ENCODE measurements around the gene ADH1B. TPM values are rescaled to one million over a fixed set of nuclear protein-coding genes. Genes with fewer than 3 reads are reported as not detected.
"Not testable (repeated sequence)": the region's sequence is repeated elsewhere in the genome, so short reads cannot be mapped to it uniquely, and the experiment has no call there.

Gene ADH1B
- total RNA-seq, 1 donor from 2014 or later = 2.1 TPM

DNA sequence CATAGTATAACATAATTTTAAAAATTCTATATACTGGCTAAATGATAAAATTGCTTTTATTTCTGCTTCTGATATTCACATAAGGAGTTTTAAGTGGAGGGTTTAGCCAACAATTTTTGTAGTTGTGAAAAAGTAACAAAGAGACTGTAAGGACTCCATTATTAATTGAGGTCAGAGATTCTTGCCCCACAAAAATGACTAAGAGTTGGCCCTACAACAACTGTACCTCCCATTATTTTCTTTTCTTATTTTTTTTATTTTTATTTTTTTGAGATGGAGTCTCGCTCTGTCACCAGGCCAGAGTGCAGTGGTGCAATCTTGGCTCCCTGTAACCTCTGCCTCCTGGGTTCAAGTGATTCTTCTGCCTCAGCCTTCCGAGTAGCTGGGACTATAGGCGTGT, 9.4 kb upstream of the ADH1B start:
- TF ChIP-seq, protein P1, sequence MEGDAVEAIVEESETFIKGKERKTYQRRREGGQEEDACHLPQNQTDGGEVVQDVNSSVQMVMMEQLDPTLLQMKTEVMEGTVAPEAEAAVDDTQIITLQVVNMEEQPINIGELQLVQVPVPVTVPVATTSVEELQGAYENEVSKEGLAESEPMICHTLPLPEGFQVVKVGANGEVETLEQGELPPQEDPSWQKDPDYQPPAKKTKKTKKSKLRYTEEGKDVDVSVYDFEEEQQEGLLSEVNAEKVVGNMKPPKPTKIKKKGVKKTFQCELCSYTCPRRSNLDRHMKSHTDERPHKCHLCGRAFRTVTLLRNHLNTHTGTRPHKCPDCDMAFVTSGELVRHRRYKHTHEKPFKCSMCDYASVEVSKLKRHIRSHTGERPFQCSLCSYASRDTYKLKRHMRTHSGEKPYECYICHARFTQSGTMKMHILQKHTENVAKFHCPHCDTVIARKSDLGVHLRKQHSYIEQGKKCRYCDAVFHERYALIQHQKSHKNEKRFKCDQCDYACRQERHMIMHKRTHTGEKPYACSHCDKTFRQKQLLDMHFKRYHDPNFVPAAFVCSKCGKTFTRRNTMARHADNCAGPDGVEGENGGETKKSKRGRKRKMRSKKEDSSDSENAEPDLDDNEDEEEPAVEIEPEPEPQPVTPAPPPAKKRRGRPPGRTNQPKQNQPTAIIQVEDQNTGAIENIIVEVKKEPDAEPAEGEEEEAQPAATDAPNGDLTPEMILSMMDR (IDR thresholded peaks at IDR 0.05; ENCODE audit: insufficient read depth, low read length, severe bottlenecking) = no peak
- no peaks in the 10 kb centered on the region for H3K36me3 ChIP-seq (ENCODE audit: control insufficient read depth, insufficient read depth, low read length)
- DNase-seq (ENCODE audit: low read depth) = no peak
- FAIRE-seq = no peak
- no peaks in the 10 kb centered on the region for H3K27me3 ChIP-seq (ENCODE audit: control insufficient read depth, insufficient read depth, low read length)
- H3K4me3 ChIP-seq (ENCODE audit: low read depth, low read length) = no peak overlapping the region

DNA sequence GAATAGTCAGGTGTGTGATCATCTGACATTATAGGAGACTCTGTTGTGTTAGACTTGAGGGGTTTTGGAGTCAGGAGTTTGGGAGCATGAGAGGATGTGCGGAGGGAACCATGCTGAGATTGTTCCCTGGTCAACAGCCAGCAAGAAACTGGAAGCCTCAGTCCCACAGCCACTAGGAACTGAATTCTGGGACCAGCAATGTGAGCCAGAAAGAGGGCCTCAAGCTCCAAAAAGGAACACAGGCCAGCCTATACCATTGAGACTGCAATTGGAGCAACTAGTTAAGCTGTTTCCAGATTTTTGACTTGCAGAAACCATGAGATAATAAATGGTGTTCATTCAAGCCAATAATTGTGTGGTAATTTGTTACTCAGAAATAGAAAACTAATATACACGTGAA, 8.7 kb upstream of the ADH1B start:
- TF ChIP-seq, protein P1 (IDR thresholded peaks at IDR 0.05; ENCODE audit: insufficient read depth, low read length, severe bottlenecking) = no peak
- no peak for FAIRE-seq
- H3K4me3 ChIP-seq (ENCODE audit: low read depth, low read length) = no peak overlapping the region
- H3K27me3 ChIP-seq (ENCODE audit: control insufficient read depth, insufficient read depth, low read length) = no peaks in the 10 kb centered on the region
- no peaks in the 10 kb centered on the region for H3K36me3 ChIP-seq (ENCODE audit: control insufficient read depth, insufficient read depth, low read length)
- DNase-seq (ENCODE audit: low read depth) = no peak

DNA sequence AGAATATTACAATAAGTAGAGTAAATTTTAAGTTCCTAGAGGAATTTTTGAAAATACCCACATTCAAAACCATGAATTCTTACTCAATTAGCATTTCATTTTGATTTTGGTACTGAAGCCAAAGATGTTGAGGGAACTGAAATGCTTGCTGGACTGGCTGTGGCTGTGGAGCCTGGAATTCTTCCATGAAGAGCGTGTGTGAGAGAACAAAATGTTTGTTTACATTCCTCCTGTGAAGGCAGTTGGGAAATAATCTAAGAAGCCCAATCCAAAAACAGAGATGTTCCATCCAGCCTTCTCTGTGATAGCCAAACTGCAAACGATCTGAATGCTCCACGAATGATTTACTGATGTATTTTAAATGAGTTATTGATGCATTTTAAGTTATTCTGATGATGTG, 3.8 kb upstream of the ADH1B start:
- no peak for FAIRE-seq
- TF ChIP-seq, protein P1 (IDR thresholded peaks at IDR 0.05; ENCODE audit: insufficient read depth, low read length, severe bottlenecking) = no peak
- H3K4me3 ChIP-seq (ENCODE audit: low read depth, low read length) = no peak overlapping the region
- H3K27me3 ChIP-seq (ENCODE audit: control insufficient read depth, insufficient read depth, low read length) = no peaks in the 10 kb centered on the region
- DNase-seq (ENCODE audit: low read depth) = no peak
- H3K36me3 ChIP-seq (ENCODE audit: control insufficient read depth, insufficient read depth, low read length) = no peaks in the 10 kb centered on the region

DNA sequence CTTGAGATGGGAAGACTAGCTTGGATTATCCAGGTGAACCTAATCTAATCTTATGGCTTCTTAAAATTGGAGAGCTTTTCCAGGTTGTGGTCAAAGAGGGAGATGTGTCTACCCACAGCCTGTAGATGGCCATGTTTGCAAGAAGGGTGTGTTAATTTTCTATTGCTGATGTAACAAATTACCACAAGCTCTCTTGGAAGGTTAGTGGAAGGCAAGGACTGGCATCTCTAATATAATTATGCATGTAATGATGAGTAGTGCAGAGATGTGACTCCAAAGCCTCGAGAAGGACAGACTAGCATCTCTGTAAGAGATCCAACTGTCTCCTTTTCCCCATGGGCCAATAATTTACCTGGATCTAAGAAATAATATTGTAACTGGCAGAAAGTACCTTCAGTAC, 3.2 kb upstream of the ADH1B start:
- no peaks in the 10 kb centered on the region for H3K36me3 ChIP-seq (ENCODE audit: control insufficient read depth, insufficient read depth, low read length)
- FAIRE-seq = no peak
- no peak overlapping the region for H3K4me3 ChIP-seq (ENCODE audit: low read depth, low read length)
- TF ChIP-seq, protein P1 (IDR thresholded peaks at IDR 0.05; ENCODE audit: insufficient read depth, low read length, severe bottlenecking) = no peak
- H3K27me3 ChIP-seq (ENCODE audit: control insufficient read depth, insufficient read depth, low read length) = no peaks in the 10 kb centered on the region
- no peak for DNase-seq (ENCODE audit: low read depth)

DNA sequence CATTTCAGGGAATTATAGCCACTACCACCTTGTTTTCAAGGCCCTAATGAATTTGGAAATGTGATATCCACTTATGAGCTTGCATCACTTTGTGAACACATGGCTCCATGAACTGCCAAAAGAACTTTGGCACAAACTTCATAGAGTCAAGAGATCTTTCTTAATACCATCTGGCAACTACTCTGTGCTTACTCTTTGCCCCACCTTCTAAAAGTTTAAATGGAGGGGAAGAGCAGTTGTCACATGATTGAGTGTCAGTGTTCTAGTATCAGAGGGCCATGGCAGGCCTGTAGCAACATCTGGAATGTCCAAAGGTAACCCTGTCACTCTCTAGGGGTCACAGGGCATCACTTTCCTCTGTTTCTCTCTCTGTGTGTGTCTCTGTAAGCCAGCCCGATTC, 2.6 kb upstream of the ADH1B start:
- Histone ChIP-seq H3K36me3 (ENCODE audit: control insufficient read depth, insufficient read depth, low read length) (no peaks in the 10 kb centered on the region), H3K4me3 (ENCODE audit: low read depth, low read length) (no peak overlapping the region), H3K27me3 (ENCODE audit: control insufficient read depth, insufficient read depth, low read length) (no peaks in the 10 kb centered on the region)
- FAIRE-seq = peak; percentile 18
- DNase-seq (ENCODE audit: low read depth) = no peak
- TF ChIP-seq, protein P1 (IDR thresholded peaks at IDR 0.05; ENCODE audit: insufficient read depth, low read length, severe bottlenecking) = no peak

DNA sequence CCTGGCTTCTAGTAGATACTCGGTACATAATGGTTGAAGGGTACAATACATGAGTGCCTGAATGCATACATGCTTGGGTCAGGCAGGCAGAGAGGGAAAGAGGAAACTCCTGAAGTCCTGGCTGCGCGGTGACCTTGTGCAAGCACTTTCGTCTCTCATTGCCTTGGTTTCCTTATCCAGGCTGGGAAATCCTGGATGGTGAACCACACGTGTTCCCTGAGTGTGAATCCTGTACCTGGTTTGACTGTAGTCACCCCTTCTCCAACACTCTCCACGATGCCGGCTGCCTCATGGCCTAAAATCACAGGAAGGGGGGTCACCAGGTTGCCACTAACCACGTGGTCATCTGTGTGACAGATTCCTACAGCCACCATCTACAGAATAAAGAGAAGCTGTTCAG, 3.4 kb downstream of the ADH1B start:
- not testable (repeated sequence) for H3K36me3 ChIP-seq (ENCODE audit: control insufficient read depth, insufficient read depth, low read length); H3K4me3 ChIP-seq (ENCODE audit: low read depth, low read length); H3K27me3 ChIP-seq (ENCODE audit: control insufficient read depth, insufficient read depth, low read length); DNase-seq (ENCODE audit: low read depth)
- FAIRE-seq = peak; percentile 36
